SK-N-SH (cell line): Measurements from ENCODE around the gene DELE1.

Source experiments
- CTCF ChIP-seq: fragments of 200-600 bp; sonication (generic); IDR thresholded peaks from 2 replicates; pipeline ENCODE4 v1.6.1; 2017; ENCODE audit warnings: antibody characterized with exemption, mild to moderate bottlenecking, moderate library complexity
- EP300 ChIP-seq, 2 experiments: IDR thresholded peaks; 2 replicates each; pipeline versions ENCODE4 v1.4.0 to v1.6.1; 2012; ENCODE audit warnings: borderline replicate concordance in 1 of 2, low read depth in 1 of 2, low read length in 1 of 2
- MAX ChIP-seq: IDR thresholded peaks from 2 replicates; pipeline ENCODE4 v1.4.0; 2012; ENCODE audit warnings: low read depth
- MXI1 ChIP-seq: IDR thresholded peaks from 2 replicates; pipeline ENCODE4 v1.6.1; 2012; ENCODE audit warnings: mild to moderate bottlenecking, low read depth, low read length, improper control_type of control experiment
- NFIC ChIP-seq: IDR thresholded peaks from 2 replicates; pipeline ENCODE4 v1.4.0; 2012; ENCODE audit warnings: borderline replicate concordance
- POLR2AphosphoS5 ChIP-seq: IDR thresholded peaks from 2 replicates; pipeline ENCODE4 v1.6.1; 2012; ENCODE audit warnings: low read depth, low read length
- RAD21 ChIP-seq: IDR thresholded peaks from 2 replicates; pipeline ENCODE4 v1.6.1; 2012; ENCODE audit warnings: mild to moderate bottlenecking, low read length

GRCh38 chr5:141952020-141952419, 28.3 kb downstream of the DELE1 start:
- TF ChIP-seq CTCF (no peak), MXI1 (no peak), EP300 (IDR thresholded peaks at IDR 0.05; ENCODE audit: borderline replicate concordance in 1 of 2, low read depth in 1 of 2, low read length in 1 of 2) (no peak), RAD21 (no peak), NFIC (no peak), MAX (no peak), POLR2AphosphoS5 (no peak)
